Fibroblast of peridontal ligament (primary cell): Measurements from ENCODE around the gene RMC1.
A peak's percentile ranks its signal among the peaks of the same experiment; 100 is the strongest.
"Not testable (repeated sequence)": the region's sequence is repeated elsewhere in the genome, so short reads cannot be mapped to it uniquely, and the experiment has no call there.

Experiments
- DNase-seq: peaks from one replicate; pipeline ENCODE4 v3.0.0-alpha.2; 2010; ENCODE audit errors: extremely low read depth

RMC1 gene

GRCh38 chr18:23560186-23560585, 56.9 kb downstream of the RMC1 start:
- DNase-seq = no peak

GRCh38 chr18:23563377-23564043, 60.2 kb downstream of the RMC1 start:
- DNase-seq = peak; percentile 55

- no peak for DNase-seq
These were observed 62.7 kb downstream of the RMC1 start for GRCh38 chr18:23565916-23566547.

- DNase-seq = no peak
These were observed 64.4 kb downstream of the RMC1 start for GRCh38 chr18:23567671-23568070.

GRCh38 chr18:23568281-23569138, 65.2 kb downstream of the RMC1 start:
- no peak for DNase-seq

- DNase-seq = no peak
These were observed 66.2 kb downstream of the RMC1 start for GRCh38 chr18:23569299-23570063.

- no peak for DNase-seq
These were observed 67.7 kb downstream of the RMC1 start for GRCh38 chr18:23570912-23571504.

GRCh38 chr18:23572012-23572411, 68.7 kb downstream of the RMC1 start:
- no peak for DNase-seq

- DNase-seq = no peak
These were observed 69.3 kb downstream of the RMC1 start for GRCh38 chr18:23572570-23572969.

GRCh38 chr18:23573020-23573419, 69.7 kb downstream of the RMC1 start:
- DNase-seq = no peak

GRCh38 chr18:23573626-23574431, 70.5 kb downstream of the RMC1 start:
- peak; percentile 75 for DNase-seq

GRCh38 chr18:23574611-23575308, 71.4 kb downstream of the RMC1 start:
- no peak for DNase-seq

- DNase-seq = no peak
These were observed 72.0 kb downstream of the RMC1 start for GRCh38 chr18:23575309-23575651.

- not testable (repeated sequence) for DNase-seq
These were observed 74.2 kb downstream of the RMC1 start for GRCh38 chr18:23577521-23577920.

- no peak for DNase-seq
These were observed 74.9 kb downstream of the RMC1 start for GRCh38 chr18:23578067-23578701.

- DNase-seq = peak; percentile 58
These were observed 75.8 kb downstream of the RMC1 start for GRCh38 chr18:23578891-23579653.

- peak; percentile 82 for DNase-seq
These were observed 77.5 kb downstream of the RMC1 start for GRCh38 chr18:23580677-23581367.
